GM18951 (cell line): Measurements from ENCODE around the gene SERPINF2.
"Not testable (repeated sequence)": the region's sequence is repeated elsewhere in the genome, so short reads cannot be mapped to it uniquely, and the experiment has no call there.

Experiments used
- POLR2A ChIP-seq: IDR thresholded peaks from 4 replicates; pipeline ENCODE4 v1.6.1; 2011; ENCODE audit warnings: mild to moderate bottlenecking; ENCODE audit not compliant: insufficient read length, insufficient read depth; ENCODE audit errors: extremely low read depth
- in situ Hi-C: fragments of 300-500 bp; cut with MboI; formaldehyde crosslinking; loops from one replicate; pipeline ENCODE4 v1.12.0; 2022; ENCODE audit warnings: low sequenced_read_pairs, mixed read lengths, inconsistent platforms; ENCODE audit not compliant: unreplicated experiment

Gene SERPINF2

DNA sequence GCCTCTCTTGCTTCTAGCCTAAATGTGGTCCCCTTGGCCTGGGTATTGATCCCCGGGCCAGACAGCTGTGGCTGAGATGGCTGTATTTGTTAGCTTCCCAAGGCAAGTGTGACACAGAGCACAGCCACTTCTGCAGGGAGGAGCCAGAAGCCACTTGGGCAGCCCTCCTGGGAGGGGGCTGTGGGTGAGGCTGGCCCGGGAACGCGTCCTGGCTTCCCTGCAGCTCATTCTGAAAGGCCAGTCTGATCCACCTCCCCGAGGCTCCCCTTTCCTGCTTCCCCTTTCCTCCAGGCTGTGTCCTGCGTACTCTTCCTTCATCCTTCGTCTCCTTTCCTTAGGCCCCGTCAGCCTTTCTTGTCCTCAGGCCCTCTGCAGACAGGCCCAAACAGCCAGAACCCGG, 8.0 kb downstream of the SERPINF2 start:
- in situ Hi-C loops = no loop called here
- TF ChIP-seq POLR2A = no peak

DNA sequence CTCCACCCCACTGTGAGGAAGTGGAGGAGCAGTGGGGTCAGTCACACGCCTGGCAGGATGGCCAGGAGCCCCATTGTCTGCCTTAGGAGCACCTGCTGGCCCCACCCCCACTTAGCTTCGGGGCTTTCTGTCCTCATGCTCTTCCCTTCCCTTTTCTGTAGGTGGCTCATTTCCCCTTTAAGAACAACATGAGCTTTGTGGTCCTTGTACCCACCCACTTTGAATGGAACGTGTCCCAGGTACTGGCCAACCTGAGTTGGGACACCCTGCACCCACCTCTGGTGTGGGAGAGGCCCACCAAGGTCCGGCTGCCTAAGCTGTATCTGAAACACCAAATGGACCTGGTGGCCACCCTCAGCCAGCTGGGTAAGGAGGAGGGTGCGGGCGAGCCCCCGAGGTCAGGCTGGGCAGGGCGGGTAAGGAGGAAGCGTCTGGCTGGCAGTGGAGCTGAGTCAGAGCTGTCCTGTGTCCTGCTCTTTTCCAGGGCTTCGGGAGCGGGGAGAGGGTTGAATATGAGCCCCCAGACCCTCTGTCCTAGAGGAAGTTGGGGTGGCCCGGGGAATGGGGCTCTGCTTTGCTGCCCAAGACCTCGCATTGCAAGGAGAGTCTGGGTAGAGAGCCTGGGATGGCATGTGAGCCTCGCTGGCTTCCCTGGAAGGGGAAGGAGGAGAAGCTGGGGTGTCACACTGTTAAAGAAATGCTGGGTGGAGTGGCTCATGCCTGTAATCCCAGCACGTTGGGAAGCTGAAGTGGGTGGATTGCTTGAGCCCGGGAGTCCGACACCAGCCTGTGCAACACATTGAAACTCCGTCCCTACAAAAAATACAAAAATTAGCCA, 10.0 kb downstream of the SERPINF2 start:
- TF ChIP-seq POLR2A = no peak
- in situ Hi-C loops = no loop called here

DNA sequence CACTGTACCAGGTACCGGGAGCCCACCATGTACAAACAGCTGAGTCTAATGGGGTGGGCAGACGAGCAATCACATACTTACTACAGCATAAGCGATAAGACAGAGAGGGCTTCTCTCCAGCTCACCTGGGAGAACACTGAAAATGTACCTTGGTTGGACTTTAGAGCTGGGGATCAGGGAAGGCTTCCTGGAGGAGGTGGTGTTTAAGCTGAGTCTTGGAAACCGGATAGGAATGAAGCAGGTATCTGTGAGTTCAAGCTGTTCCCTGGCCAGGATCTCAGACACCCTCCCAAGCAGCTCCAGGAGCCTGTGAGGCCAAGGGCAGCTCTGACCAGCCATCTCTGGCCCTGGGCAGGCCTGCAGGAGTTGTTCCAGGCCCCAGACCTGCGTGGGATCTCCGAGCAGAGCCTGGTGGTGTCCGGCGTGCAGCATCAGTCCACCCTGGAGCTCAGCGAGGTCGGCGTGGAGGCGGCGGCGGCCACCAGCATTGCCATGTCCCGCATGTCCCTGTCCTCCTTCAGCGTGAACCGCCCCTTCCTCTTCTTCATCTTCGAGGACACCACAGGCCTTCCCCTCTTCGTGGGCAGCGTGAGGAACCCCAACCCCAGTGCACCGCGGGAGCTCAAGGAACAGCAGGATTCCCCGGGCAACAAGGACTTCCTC, 11.2 kb downstream of the SERPINF2 start:
- in situ Hi-C loops = no loop called here

DNA sequence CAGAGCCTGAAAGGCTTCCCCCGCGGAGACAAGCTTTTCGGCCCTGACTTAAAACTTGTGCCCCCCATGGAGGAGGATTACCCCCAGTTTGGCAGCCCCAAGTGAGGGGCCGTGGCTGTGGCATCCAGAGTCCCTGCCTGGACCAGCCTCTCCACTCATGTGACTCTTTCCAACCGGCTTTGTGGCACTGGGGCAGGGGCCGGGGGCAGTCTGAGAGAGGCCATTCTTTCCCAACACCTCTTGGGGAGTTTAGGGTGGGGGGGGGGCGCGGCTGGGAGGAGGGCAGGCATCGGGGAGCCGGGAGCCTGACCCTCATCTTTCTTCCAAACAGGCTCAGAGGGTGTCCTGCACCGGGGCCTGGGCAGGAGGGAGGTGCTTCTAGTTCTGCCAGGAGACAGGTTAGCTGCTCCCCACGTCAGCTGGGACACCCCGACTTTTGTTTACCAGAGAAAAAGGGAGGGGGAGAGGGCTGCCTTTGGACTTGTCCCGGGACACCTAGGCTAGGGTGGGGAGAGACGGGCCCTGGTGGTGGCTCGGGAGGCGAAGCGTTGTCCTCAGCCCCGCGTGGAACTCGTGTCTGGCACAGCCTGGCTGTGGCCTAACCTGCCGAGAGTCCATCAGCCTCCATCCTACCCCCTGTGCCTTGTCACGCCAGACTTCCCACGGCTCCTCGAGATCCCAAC, 11.9 kb downstream of the SERPINF2 start:
- no peak for TF ChIP-seq POLR2A
- in situ Hi-C loops = no loop called here

More for the DNA sequence above, 11.2 kb downstream of the SERPINF2 start:
- no peak for TF ChIP-seq POLR2A

DNA sequence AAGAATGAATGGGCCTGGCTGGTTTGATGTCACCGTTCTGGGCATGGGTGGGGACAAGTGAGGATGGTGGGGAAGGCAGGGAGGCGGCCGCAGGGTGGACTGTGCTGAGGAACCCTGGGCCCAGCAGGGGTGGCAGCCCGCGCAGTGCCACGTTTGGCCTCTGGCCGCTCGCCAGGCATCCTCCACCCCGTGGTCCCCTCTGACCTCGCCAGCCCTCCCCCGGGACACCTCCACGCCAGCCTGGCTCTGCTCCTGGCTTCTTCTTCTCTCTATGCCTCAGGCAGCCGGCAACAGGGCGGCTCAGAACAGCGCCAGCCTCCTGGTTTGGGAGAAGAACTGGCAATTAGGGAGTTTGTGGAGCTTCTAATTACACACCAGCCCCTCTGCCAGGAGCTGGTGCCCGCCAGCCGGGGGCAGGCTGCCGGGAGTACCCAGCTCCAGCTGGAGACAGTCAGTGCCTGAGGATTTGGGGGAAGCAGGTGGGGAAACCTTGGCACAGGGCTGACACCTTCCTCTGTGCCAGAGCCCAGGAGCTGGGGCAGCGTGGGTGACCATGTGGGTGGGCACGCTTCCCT, 12.7 kb downstream of the SERPINF2 start:
- in situ Hi-C loops = no loop called here
- no peak for TF ChIP-seq POLR2A

DNA sequence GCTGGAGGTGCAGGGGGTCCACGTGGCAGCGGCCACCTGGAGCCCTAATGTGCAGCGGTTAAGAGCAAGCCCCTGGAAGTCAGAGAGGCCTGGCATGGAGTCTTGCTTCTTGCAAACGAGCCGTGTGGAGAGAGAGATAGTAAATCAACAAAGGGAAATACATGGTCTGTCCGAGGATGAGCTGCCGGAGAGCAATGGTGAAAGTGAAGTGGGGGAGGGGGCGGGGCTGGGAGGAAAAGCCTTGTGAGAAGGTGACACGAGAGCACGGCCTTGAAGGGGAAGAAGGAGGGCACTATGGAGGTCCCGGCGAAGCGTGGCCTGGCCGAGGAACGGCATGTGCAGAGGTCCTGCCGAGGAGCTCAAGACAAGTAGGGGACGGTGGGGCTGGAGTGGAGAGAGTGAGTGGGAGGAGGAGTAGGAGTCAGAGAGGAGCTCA, 13.2 kb downstream of the SERPINF2 start:
- no peak for TF ChIP-seq POLR2A
- in situ Hi-C loops = no loop called here

DNA sequence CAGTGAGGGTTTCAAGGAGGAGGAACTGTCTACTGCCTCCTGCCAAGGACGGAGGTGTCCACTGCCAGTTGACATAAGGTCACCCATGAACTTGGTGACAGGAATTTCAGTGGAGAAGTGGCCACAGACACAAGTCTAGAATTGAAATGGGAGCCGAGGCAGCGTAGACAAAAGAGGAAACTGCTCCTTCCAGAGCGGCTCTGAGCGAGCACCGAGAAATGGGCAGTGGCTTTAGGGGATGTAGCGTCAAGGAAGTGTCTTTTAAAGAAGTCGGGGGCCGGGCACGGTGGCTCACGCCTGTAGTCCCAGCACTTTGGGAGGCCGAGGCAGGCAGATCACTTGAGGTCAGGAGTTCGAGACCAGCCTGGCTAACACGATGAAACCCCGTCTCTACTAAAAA, 16.1 kb downstream of the SERPINF2 start:
- TF ChIP-seq POLR2A = no peak
- in situ Hi-C loops = no loop called here

DNA sequence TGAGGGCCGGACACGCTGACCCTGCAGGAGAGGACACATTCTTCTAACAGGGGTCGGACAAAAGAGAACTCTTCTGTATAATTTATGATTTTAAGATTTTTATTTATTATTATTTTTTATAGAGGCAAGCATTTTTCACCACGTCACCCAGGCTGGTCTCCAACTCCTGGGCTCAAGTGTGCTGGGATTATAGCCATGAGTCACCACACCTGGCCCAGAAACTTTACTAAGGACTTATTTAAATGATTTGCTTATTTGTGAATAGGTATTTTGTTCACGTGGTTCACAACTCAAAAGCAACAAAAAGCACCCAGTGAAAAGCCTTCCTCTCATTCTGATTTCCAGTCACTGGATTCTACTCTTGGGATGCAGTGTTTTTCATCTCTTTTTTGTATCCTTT, 16.9 kb downstream of the SERPINF2 start:
- TF ChIP-seq POLR2A = no peak
- in situ Hi-C loops = no loop called here

DNA sequence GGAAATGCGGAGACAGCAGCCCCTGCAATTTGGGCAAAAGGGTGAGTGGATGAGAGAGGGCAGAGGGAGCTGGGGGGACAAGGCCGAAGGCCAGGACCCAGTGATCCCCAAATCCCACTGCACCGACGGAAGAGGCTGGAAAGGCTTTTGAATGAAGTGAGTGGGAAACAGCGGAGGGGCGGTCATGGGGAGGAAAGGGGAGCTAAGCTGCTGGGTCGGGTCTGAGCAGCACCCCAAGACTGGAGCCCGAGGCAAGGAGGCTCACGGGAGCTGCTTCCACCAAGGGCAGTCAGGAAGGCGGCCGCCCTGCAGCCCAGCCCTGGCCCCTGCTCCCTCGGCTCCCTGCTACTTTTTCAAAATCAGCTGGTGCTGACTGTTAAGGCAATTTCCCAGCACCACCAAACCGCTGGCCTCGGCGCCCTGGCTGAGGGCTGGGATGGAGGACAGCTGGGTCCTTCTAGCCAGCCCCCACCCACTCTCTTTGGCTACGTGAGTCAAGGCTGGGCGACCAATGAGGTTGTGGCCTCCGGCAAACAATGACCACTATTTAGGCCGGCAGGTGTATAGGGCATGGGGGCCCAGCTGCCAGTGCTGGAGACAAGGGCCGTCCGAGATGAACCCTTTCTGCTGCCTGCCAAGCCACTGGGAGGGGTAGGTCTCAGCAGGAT, 19.7 kb downstream of the SERPINF2 start:
- no peak for TF ChIP-seq POLR2A

DNA sequence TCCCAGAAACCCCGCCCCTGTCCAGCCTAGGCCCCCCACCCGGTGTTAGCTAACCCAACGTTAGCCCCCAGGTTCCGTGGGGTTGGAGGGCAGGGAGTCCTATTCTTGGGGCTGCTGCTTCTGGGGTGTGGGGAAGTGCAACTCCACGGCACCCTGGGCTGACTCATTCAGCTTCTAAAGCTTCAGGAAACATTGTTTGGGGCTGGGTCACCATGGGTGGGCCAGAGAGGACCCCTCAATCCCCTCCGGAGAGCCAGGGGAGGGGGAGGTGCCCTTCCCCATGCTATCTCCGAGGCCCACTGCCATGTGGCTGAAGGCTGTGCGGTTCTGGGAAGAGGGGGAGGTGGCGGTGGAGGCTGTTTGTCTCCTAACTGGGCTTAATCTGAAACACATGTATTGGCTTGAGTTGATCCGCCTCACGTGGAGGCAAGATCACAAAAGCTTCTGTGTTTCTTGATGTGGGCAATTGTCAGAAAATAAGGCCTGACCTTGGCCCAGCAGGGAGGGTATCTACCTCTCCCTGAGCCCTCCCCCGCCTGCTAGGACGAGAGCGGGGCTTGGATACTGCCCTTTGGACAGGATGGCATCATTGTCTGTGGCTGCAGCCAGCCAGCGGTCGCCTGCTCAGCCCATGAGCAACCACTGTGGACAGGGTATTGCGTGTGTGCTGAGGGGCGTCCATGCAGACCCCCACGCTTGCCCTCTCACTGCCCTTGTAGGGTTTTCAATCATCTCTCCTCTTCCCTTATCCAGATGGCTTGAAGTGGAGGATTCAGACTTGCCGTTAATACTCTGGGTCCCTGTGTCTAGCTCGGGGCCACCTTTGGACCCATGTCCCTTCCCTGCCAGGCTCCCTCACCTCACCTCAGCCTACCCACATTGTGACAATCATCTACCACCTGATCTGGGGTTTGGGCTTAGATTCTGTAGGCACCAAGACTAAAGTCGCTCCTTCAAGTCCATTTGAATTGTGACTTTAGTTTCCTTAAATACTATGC, 20.5 kb downstream of the SERPINF2 start:
- in situ Hi-C loops = no loop called here

More for the DNA sequence above, 19.7 kb downstream of the SERPINF2 start:
- in situ Hi-C loops = no loop called here

DNA sequence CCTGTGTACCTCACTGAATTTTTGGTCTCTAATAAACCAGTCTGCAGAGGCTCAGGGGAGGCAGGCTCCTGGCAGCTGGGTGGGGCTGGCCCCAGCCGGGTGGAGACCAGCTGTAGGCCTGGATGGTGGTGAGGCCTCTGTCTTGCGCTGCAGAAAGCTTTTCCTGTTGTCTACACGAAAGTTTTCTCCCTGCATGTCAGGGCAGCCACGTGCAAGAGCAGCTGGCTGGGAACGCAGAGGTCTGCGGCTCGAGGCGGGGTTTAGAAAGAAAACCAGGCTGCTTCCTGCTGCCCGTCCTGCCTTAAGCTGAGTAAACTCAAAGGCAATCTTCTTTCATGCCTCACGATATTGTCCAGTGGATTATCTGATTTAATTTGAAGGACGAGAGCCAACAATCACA, 21.6 kb downstream of the SERPINF2 start:
- in situ Hi-C loops = no loop called here
- no peak for TF ChIP-seq POLR2A

More for the DNA sequence above, 20.5 kb downstream of the SERPINF2 start:
- TF ChIP-seq POLR2A = no peak

DNA sequence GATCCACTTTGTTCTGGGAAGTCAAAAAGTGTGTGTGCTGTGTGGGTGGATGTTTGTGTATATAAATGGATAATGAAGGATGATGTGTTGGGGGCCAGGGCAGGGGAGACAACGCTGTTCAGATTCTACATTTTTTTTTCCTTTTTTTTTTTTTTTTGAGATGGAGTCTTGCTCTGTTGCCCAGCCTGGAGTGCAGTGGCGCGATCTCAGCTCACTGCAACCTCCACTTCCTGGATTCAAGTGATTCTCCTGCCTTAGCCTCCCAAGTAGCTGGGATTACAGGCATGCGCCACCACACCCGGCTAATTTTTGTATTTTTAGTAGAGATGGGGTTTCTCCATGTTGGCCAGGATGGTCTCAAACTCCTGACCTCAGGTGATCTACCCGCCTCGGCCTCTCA, 22.0 kb downstream of the SERPINF2 start:
- in situ Hi-C loops = not testable (repeated sequence)
